GM21423 (cell line): ENCODE results near the gene VAT1L.
"Not testable (repeated sequence)": the region's sequence is repeated elsewhere in the genome, so short reads cannot be mapped to it uniquely, and the experiment has no call there.

Experiments used
- ATAC-seq: cut with Tn5 transposase; IDR thresholded peaks from one replicate; pipeline ENCODE4 v1.9.1; 2021; ENCODE audit warnings: mild to moderate bottlenecking, moderate library complexity; ENCODE audit not compliant: unreplicated experiment

The VAT1L gene

GRCh38 chr16:77986011-77986740 is 197.8 kb downstream of the VAT1L start:
- no peak for ATAC-seq

- ATAC-seq = no peak
These were observed 199.4 kb downstream of the VAT1L start for GRCh38 chr16:77987810-77988209.

GRCh38 chr16:77989846-77990245 is 201.5 kb downstream of the VAT1L start:
- no peak for ATAC-seq

- ATAC-seq = no peak
These were observed 203.3 kb downstream of the VAT1L start for GRCh38 chr16:77991701-77992100.

- ATAC-seq = not testable (repeated sequence)
These were observed 204.0 kb downstream of the VAT1L start for GRCh38 chr16:77992381-77992780.

- no peak for ATAC-seq
These were observed 205.0 kb downstream of the VAT1L start for GRCh38 chr16:77993111-77993985.

- no peak for ATAC-seq
These were observed 207.6 kb downstream of the VAT1L start for GRCh38 chr16:77995843-77996455.

- ATAC-seq = no peak
These were observed 210.1 kb downstream of the VAT1L start for GRCh38 chr16:77998350-77999023.

GRCh38 chr16:78001451-78002025 is 213.2 kb downstream of the VAT1L start:
- no peak for ATAC-seq

- peak; percentile 99 for ATAC-seq
These were observed 214.7 kb downstream of the VAT1L start for GRCh38 chr16:78002915-78003538.

- no peak for ATAC-seq
These were observed 216.2 kb downstream of the VAT1L start for GRCh38 chr16:78004517-78004916.

- no peak for ATAC-seq
These were observed 217.5 kb downstream of the VAT1L start for GRCh38 chr16:78005881-78006280.

- ATAC-seq = no peak
These were observed 218.8 kb downstream of the VAT1L start for GRCh38 chr16:78007121-78007520.

GRCh38 chr16:78022347-78023060 is 234.1 kb downstream of the VAT1L start, which contains the start of gene CLEC3A:
TSS of gene CLEC3A (plus strand) at chr16:78022548. CDS start at chr16:78022627, 79 bp downstream.
- no peak for ATAC-seq

GRCh38 chr16:78024159-78024558 is 235.8 kb downstream of the VAT1L start:
- ATAC-seq = no peak

- no peak for ATAC-seq
These were observed 237.3 kb downstream of the VAT1L start for GRCh38 chr16:78025631-78026030.

- ATAC-seq = no peak
These were observed 239.7 kb downstream of the VAT1L start for GRCh38 chr16:78028018-78028417.
